Testis (tissue), 2 donors: ENCODE data around the gene CLTA.

Source experiments
- CTCF ChIP-seq, 3 experiments: fragments of 450-650 bp in 2 of 3; fragments of 200-600 bp in 1 of 3; sonication (generic) in 1 of 3; IDR thresholded peaks; one replicate each; pipeline ENCODE4 v1.5.1; 2016 to 2019; ENCODE audit warnings: antibody characterized with exemption in 3 of 3, mild to moderate bottlenecking in 2 of 3, moderate library complexity in 1 of 3
- POLR2A ChIP-seq: fragments of 450-650 bp; IDR thresholded peaks from one replicate; pipeline ENCODE4 v1.6.1; 2017; ENCODE audit warnings: antibody characterized with exemption, mild to moderate bottlenecking, moderate library complexity

DNA sequence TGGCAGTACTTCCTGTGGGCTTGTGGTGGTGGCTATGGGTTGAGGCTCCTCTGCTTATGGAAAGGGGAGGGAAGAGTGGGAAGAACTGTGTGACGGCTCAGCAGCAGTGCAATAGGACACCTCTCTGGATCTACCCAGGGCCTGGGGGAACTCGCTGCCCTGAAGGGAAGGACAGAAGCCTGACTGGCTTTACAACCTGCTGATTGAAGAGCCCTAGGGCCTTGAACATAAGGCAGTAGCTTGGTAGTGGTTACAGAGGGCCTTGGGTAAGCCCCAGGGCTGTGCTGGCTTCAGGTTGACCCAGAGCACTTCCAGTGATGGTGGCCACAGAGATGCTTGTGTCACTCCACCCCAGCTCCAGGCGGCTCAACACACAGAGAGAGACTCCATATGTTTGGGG lies 16.0 kb upstream of the CLTA start:
- no peak for TF ChIP-seq CTCF (IDR thresholded peaks at IDR 0.05)
- TF ChIP-seq POLR2A = no peak
